HEK293T (cell line): ENCODE results near the gene APOC3.

Experiments used
- ARNT ChIP-seq: fragments of 450-650 bp; IDR thresholded peaks from 2 replicates; pipeline ENCODE4 v1.6.1; 2017; ENCODE audit warnings: mild to moderate bottlenecking
- BHLHE40 ChIP-seq: fragments of 450-650 bp; IDR thresholded peaks from 2 replicates; pipeline ENCODE4 v1.6.1; 2016; ENCODE audit warnings: mild to moderate bottlenecking, moderate library complexity, borderline replicate concordance
- ELF4 ChIP-seq: fragments of 450-650 bp; IDR thresholded peaks from 2 replicates; pipeline ENCODE4 v1.6.1; 2017; ENCODE audit warnings: antibody characterized with exemption
- FOXA1 ChIP-seq: fragments of 450-650 bp; IDR thresholded peaks from 2 replicates; pipeline ENCODE4 v1.6.1; 2016; ENCODE audit warnings: mild to moderate bottlenecking
- FOXK2 ChIP-seq: fragments of 450-650 bp; IDR thresholded peaks from 2 replicates; pipeline ENCODE4 v1.6.1; 2016; ENCODE audit warnings: mild to moderate bottlenecking
- NFRKB ChIP-seq: fragments of 450-650 bp; IDR thresholded peaks from 2 replicates; pipeline ENCODE4 v1.6.1; 2016; ENCODE audit warnings: mild to moderate bottlenecking, moderate library complexity
- PKNOX1 ChIP-seq: fragments of 450-650 bp; IDR thresholded peaks from 2 replicates; pipeline ENCODE4 v1.6.1; 2016
- SP1 ChIP-seq: fragments of 450-650 bp; IDR thresholded peaks from 2 replicates; pipeline ENCODE4 v1.6.1; 2017
- SUZ12 ChIP-seq: fragments of 450-650 bp; IDR thresholded peaks from 2 replicates; pipeline ENCODE4 v1.6.1; 2016; ENCODE audit warnings: mild to moderate bottlenecking
- TARDBP ChIP-seq: fragments of 450-650 bp; IDR thresholded peaks from 2 replicates; pipeline ENCODE4 v1.6.1; 2016
- ZNF384 ChIP-seq: fragments of 450-650 bp; IDR thresholded peaks from 2 replicates; pipeline ENCODE4 v1.6.1; 2016

- TF ChIP-seq PKNOX1 (no peak), SUZ12 (no peak), NFRKB (no peak), SP1 (no peak), ZNF384 (no peak), BHLHE40 (no peak), FOXA1 (no peak), TARDBP (no peak), ELF4 (no peak), FOXK2 (no peak), ARNT (no peak)
Observed at GRCh38 chr11:116791813-116792143, 37.9 kb upstream of the APOC3 start, which contains the start of gene APOA5.
